Stimulated activated CD8-positive, alpha-beta memory T cell treated with anti-CD3 and anti-CD28 coated beads, Interleukin-7, amount 100 ng/mL, for 48 hours (primary cell): Measurements from ENCODE around the gene TRAK1.
"Not testable (repeated sequence)": the region's sequence is repeated elsewhere in the genome, so short reads cannot be mapped to it uniquely, and the experiment has no call there.

Experiments
- DNase-seq, 2 donors: peaks; one replicate each; pipeline ENCODE4 v3.0.0-alpha.2; 2020; ENCODE audit warnings: low read depth in 1 of 2; ENCODE audit errors: extremely low read depth in 1 of 2

The TRAK1 gene

DNA sequence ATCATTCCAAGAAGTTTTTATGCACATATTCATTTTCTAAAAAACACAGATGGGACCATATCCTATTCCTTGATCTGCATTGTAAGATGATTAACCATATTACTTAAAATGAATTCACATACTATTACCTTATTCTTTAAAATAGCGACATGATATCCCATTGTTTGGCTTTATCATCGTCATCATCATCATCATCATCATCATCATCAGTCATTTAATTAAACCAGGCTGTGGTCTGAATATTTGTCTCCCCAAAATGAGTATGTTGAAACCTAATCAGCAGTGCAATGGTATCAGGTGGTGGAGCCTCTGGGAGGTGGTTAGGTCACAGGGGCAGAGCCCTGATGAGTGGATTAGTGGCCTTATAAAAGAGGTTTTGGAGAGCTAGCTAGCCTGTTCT is 4.4 kb downstream of the TRAK1 start:
- no peak for DNase-seq

DNA sequence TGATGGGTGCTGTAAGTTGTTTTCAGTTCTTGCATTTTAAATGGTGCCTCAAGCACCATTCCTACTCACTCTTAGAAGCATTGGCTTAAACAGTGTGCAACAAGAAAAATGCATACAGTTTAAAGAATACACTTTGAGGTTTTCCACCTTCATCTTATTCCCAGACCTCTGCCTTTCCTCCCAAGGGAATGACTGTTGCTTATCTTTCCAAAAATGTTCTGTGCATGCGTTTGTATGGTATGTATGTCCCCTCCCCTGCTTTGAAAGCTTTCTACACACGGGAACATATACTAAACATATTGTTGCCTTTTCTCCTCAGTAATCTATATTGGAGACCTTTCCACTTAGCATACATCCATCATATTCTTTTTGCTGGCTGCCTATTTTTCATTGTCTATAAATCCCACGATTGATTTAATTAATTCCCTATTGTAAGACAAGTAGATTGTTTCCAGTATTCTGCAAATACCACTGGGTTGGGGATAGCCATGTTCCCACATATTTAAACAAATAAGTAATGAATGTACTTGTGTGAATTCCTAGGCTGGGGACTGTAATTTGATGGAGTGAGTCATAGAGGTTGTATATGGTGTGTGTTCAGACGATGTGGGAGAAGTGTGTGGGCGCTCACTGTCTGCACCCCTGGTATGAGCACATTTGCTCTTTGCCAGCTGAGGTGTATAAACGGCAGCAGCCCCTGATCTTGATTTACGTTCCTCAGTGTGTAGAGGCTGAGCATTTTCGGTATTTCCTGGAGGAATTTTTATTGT is 5.8 kb downstream of the TRAK1 start:
- DNase-seq = no peak

DNA sequence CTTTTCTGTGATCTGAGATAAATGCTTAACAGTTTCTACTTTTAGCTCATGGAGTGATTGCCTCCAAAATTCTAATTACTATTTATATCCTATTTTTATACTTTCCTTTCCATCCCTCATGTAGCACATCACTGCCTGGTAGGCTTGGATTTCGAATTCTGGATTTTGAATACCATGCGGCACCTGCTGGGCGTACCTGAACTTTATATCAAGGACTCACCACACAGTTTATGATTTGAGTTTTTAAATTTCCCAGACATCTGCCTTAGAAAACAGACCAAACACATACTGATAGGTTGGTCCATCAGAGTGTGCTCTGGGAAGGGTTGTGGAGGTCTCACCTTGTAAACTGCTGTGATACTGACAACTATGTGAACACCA is 6.4 kb downstream of the TRAK1 start:
- no peak for DNase-seq

DNA sequence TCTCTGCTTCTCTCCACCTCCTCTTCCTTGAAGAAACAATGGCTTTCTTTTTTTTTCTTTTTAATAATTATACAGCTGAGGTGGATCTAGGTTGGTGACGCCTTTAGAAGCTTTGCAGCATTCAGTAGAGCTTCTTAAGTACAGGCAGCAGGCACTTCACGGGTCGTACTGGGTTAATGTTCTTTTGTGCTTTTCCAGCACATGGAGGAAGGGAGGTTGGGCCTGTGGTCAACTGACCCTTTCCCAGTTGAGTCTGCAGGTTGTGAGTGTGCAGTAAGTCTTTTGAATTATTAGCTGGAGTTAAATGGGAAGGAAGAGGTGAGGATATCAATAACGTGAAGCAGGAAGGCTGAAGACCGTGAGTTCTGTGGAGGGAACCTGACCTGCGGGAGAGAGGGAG is 7.0 kb downstream of the TRAK1 start:
- DNase-seq = no peak

DNA sequence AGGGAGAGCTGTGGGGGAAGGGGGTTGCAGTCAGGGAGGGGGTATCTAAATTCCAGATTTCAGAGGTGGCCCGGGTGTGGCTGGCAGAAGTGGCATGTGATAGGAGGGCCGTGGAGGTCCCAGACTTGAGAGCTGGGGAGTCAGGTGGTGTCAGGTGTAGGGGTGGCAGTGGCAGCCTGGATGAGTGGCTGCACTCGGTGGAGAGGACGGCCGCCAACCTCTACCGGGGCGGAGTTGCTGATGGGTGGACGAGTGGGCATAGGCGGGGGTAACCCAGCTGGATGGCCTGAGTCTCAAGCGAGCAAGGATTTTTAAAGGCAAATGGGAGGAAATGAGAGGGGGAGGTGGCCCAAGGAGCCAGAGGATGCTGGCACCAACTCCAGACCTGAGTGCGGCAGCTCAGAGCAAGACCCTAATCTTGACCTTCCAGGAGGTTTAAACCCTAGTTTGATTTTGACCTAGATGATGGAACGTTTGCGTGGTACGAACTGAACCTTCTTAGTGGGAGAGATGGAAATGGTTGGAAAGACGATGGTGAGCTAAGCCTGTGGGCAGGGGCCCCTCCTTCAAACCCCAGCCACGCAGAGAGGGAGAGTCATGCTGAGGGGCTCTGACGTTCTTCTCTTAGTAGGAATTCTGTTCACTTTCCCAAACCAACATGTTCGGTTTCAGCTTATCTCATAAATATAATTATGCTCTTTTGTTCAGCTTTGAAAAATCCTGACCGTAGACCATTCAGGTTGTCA is 8.0 kb downstream of the TRAK1 start:
- DNase-seq = no peak

DNA sequence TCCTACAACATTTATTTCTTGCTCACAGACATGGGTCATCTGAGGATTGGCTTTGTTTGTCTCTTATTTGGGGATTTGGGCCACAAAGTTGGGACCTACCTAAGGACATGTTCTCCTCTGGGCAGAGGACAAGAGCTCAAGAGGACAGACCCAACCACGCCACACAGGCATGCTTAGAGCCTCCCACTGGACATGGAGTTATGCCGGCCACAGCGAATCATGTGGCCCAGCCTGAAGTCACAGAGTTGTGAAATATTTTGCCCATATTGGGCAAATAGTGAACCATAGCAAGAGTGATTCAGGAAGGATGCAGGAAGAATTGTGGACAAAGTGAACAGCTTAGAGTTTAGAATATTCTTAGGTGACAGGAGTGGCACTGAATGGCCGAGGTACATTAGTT is 9.9 kb downstream of the TRAK1 start:
- DNase-seq = no peak

DNA sequence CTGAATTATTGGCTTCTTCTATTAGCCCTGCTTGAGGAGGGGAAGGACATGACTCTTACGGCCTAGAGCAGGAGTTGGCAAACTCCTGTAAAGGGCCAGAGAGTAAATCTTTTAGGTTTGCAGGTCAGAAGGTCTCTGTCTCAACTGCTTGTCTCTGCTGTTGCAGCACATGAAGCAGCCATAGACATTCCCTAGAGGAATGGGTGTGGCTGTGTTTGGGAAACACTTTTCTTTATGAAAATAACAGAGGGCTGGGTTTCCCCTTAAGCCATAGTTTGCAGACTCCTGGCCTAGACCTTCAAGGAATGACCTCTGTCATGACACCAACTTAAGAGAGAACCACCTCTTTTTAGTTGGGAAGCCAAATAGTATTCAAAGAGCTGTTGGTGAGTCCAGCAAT is 10.3 kb downstream of the TRAK1 start:
- DNase-seq = no peak

DNA sequence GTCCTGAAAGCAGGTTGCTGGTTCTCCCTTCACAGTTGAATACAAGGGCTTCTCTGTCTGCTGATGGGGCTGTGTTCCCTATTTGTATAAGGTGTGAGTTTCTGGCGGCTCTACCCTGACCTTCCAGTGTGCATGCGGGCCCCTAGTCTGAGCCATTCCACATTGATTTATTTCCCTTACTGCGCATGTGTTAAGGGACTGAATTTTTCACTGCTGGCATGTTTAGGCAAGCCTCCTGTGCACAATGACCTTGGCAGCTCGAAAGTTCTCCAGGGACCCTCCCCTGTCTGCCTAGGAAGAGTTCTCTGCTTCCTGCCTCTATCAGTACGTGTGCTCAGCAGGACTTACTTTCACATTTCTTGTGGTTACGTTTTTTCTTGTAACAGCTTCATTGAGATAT is 11.4 kb downstream of the TRAK1 start:
- DNase-seq = no peak

DNA sequence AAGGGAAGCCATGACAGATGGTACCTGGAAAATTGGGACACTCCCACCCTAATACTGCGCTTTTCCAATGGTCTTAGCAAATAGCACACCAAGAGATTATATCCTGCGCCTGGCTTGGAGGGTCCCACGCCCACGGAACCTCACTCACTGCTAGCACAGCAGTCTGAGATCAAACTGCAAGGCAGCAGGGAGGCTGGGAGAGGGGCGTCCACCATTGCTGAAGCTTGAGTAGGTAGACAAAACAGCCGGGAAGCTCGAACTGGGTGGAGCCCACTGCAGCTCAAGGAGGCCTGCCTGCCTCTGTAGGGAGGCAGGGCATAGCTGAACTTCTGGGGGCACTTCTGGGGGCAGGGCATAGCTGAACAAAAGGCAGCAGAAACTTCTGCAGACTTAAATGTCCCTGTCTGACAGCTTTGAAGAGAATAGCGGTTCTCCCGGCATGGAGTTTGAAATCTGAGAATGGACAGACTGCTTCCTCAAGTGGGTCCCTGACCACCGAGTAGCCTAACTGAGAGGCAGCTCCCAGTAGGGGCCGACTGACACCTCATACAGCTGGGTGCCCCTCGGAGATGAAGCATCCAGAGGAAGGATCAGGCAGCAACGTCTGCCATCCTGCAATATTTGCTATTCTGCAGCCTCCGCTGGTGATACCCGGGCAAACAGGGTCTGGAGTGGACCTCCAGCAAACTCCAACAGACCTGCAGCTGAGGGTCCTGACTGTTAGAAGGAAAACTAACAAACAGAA is 12.9 kb downstream of the TRAK1 start:
- not testable (repeated sequence) for DNase-seq

DNA sequence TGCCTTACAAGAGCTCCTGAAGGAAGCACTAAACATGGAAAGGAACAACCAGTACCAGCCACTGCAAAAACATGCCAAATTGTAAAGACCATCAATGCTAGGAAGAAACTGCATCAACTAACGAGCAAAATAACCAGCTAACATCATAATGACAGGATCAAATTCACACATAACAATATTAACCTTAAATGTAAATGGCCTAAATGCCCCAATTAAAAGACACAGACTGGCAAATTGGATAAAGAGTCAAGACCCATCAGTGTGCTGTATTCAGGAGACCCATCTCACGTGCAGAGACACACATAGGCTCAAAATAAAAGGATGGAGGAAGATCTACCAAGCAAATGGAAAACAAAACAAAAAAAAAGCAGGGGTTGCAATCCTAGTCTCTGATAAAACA is 14.8 kb downstream of the TRAK1 start:
- not testable (repeated sequence) for DNase-seq

DNA sequence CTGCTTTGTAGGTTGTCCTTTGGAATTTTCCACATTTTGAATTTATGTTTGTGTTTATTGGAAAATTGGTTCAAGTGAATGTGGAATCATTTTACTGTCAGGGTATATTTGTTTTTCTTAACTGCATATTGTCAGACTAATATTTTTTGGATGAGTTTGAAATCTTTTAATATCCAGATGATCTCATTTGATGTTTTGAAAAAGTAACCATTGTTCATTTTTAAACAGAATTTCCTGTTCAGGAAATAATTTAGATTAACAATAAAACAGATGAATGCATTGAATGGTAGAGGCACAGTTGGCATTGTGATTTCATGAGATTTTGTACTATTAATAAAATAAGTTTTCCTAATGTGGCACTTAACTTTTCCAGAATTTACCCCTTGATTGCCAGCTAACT is 15.5 kb downstream of the TRAK1 start:
- no peak for DNase-seq

DNA sequence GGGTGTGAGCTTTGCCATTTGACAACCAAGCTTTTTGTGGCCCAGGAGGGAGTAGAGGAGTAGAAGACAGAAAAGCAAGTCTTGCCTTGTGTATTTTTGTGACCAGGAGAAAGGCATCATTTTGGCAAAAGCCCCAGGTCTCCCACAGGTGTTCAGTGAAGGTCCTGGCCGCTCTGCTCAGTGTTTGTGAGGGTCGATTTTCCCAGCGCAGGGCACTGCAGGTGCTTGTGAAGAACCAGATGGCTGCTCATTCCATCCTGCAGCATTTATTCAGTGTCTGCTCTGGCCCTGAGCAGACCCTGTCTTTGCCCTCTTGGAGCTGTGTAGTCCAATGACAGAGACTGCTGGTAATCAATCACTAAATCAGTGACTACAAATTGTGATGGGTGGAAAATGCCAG is 19.5 kb downstream of the TRAK1 start:
- DNase-seq = no peak

DNA sequence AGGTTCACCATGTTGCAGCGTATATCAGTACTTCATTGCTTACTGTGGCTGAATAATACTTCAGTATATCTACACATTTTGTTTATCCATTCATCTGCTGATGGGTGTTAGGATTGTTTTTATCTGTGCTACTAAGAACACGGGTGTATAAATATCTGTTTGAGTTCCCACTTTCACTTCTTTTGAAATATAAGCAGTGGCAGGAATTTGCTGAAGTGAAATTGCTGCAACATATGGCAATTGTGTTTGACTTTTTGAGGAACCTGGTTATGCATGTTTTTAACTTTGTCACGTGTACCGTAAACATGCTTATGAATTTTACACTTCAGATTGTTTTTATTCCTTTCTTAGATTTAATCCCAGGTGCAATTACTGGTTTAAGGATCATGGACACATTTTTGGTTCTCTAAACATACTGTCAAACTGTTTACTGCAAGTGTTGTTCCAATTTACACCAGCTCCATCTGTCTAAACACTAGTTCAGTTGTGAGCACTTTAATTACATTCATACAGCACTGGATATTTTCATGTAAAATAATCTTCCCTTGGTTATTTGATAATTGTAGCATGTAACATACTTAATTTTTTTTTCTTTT is 23.1 kb downstream of the TRAK1 start:
- no peak for DNase-seq

DNA sequence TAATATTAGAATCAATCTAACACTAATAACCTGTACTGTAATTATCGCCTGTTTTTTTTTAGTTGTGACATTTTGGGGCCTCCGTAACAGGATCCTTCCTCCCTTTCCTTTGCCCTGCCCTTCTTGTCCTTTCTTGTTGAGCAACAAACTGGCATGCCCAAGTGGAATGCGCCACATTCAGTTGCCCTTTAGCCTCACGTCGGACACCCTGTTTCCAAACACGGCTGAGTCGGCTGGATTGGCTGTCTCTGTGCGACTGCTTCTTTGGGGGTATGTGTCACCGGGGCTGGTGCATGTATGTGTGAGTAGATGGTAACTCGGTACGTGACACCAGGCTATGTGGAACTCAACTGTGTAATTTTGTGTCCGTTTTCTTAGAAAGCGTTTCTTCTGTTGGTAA is 24.1 kb downstream of the TRAK1 start:
- no peak for DNase-seq

DNA sequence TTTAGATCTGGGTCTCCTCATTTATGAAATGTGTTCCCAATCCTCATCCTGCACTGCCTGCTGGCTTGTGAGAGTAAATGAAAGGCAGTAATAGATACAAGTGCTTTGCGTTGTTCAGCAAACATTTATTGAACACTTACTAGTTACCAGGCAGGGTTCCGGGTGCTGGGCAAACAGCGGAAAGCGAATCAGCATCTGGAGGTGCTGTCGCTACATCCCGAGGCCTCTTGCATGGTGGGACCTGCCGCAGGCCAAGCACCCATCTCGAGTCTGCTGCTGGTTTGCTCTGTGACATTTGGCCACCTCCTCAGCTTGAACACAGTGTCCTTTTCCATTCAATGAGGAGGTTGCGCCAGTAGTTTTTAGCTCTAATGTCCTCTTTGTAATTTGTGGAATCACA is 24.8 kb downstream of the TRAK1 start:
- no peak for DNase-seq

DNA sequence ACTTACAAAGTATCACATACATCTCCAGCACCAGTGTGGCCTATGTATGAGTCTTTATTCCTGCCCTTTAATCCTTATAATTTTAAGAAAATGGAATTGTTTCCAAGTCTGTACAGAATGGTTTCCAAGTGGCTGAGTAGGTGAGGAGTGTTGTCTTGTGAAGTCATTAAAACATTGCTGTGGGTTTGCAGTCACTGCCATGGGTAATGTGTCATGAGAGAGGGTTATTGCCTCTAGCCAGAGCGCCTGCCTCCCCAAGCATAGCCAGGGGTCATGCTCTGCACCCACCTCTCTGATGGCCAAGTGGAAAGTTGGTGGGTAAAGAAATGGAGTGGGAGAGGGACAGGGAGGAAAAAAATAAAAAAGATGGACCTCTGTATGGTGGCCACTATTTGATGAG is 25.3 kb downstream of the TRAK1 start:
- DNase-seq = no peak

DNA sequence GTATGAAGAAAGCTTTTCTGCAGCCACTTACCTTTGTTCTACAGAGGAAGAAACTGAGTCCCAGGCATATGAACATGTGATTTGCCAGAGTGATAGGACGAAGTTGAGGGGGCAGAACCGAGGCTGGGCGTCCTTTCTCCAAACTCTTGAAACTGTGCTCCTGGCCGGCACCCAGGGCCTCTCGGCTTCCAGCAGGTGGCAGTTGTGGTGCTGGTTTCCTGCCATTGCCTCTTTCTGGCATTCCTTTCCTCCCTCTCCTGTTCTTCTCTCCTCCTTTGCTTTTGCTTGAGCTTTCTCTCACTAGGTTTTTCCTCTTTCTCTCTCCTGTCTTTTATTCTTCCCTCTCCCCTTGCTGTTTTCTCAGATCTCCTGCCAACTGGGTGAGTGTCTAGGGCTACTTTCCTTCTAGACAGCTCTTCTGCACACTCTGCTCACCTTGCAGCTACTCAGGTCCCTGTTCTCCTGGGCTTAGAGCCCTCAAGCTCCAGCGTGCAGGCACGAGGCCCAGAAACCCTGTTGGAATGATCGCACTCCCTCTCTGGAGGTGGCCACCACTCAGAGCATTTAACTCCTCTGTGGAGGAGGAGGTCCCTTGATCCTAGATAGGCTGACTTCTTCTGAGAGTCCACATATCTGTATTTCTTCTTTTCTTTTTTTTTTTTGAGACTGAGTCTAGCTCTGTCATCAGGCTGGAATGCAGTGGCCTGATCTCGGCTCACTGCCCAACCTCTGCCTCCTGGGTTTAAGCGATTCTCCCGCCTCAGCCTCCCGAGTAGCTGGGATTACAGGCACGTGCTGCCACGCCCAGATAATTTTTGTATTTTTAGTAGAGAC is 26.2 kb downstream of the TRAK1 start:
- DNase-seq = no peak

DNA sequence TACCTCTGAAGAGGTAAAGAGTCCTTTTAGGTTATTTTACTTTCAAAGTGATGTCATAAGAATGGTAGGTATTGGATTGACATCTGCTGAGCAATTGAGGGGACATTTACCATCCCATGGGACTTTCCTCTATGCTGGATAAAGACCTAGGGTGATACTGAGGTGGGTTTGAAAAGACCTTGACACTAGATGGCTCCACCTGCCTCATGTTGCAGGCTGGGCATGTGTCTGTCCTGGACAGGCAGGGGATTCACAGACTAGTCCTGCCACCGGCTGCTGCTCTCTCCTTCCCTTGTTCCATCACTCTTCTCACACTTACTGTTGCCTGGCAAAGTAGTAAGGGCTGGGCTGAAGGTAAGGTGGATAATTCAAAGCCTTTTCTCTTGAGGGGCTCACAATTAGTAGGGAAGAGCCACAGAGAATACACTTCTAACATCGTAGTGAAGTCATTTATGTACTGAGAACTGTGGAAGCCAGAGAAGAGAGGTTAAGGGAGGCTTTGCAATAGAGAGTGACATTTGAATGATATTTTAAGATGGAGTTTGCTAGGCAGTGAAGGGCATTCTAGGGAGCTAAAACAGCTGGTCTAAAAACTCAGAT is 27.7 kb downstream of the TRAK1 start:
- no peak for DNase-seq

DNA sequence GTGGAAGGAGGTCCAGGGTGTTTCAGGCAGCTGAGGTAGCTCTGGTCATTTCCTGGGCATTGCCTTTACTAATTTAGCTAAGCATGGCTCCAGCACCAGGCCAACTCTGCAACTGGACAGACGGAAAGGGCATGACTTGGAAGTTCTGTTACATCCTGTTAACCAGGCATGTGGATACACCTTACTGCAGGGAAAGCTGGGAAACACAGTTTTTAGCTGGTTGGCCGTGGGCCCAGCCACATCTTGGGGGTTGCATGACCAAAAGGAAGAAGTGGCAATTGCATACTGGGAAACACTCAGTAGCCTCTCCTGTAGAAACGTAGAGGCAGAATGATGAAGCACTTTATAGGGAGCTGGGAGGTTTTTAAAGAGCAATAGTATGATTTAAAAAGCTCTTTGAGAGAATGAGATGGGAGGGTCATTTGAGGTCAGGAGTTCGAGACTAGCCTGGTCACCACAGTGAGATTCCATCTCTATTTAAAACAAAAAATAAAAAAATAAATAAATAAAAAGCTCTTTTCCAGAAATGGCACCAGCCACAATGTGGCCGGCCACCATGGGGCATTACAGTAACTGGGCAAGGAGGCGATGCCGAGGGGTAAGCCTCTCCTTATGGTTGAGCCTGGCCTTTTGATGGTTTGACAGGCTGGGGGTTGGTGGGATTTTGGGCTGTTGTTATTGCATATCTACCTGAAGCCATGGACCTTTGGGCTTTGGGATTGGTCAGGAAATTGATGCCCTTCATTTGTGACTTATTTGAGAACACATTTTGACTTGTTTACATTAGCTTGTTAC is 28.6 kb downstream of the TRAK1 start:
- no peak for DNase-seq
